OCI-LY7 (cell line): Measurements from ENCODE around the gene HS1BP3. TPM values are rescaled to one million over a fixed set of nuclear protein-coding genes. Genes with fewer than 3 reads are reported as not detected.

ENCODE experiments used
- BruUV-seq: library from RNA; stranded (reverse); fragments of 400-500 nt; replicated peaks from 2 replicates; lab custom pipeline; 2021; lab: Mats Ljungman, UMichigan
- CTCF ChIA-PET: fragments of 300-600 bp; sonication (Branson Sonifier 250); formaldehyde crosslinking; loops from one replicate; lab custom pipeline; 2022; ENCODE audit warnings: antibody characterized with exemption; ENCODE audit not compliant: unreplicated experiment; lab: Charles Lee
- POLR2A ChIA-PET: fragments of 300-600 bp; sonication (Branson Sonifier 250); formaldehyde crosslinking; loops from one replicate; lab custom pipeline; 2022; ENCODE audit warnings: antibody characterized with exemption; lab: Charles Lee
- DNase-seq: peaks from one replicate; pipeline ENCODE4 v3.0.0-alpha.2; 2015; ENCODE audit warnings: low spot score
- H2AFZ ChIP-seq: fragments of 200-600 bp; sonication (generic), shearing (Covaris generic); 2 replicates; pipeline ENCODE4 v1.6.1; 2014; ENCODE audit warnings: mild to moderate bottlenecking, antibody characterized with exemption, low read length, moderate library complexity
- H3K27ac ChIP-seq: fragments of 200-600 bp; sonication (generic); 2 replicates; pipeline ENCODE4 v1.5.1; 2014; ENCODE audit warnings: mixed run types, low read depth, mild to moderate bottlenecking, moderate library complexity, low read length, inconsistent platforms; ENCODE audit not compliant: poor library complexity, severe bottlenecking
- H3K36me3 ChIP-seq: fragments of 200-600 bp; sonication (generic); 2 replicates; pipeline ENCODE4 v1.6.1; 2014; ENCODE audit warnings: mild to moderate bottlenecking, antibody characterized with exemption, low read length, moderate library complexity, mixed read lengths; ENCODE audit not compliant: insufficient read depth
- H3K4me1 ChIP-seq: fragments of 200-600 bp; sonication (generic); 2 replicates; pipeline ENCODE4 v1.5.1; 2014; ENCODE audit warnings: mild to moderate bottlenecking, low read length; ENCODE audit not compliant: insufficient read depth, poor library complexity, severe bottlenecking
- H3K4me2 ChIP-seq: fragments of 200-600 bp; sonication (generic); 2 replicates; pipeline ENCODE4 v1.6.1; 2014; ENCODE audit warnings: mild to moderate bottlenecking, low read length
- H3K4me3 ChIP-seq: fragments of 200-600 bp; sonication (generic); 2 replicates; pipeline ENCODE4 v1.5.1; 2014; ENCODE audit warnings: mild to moderate bottlenecking, low read depth, low read length; ENCODE audit not compliant: poor library complexity, severe bottlenecking
- H3K79me2 ChIP-seq: fragments of 200-600 bp; sonication (generic); 2 replicates; pipeline ENCODE4 v1.6.1; 2016; ENCODE audit warnings: low read depth, mild to moderate bottlenecking, low read length, moderate library complexity, mixed read lengths; ENCODE audit not compliant: insufficient read depth
- H3K9me2 ChIP-seq: fragments of 200-600 bp; sonication (generic); 2 replicates; pipeline ENCODE4 v1.6.1; 2016; ENCODE audit warnings: mild to moderate bottlenecking, low read length, mixed read lengths; ENCODE audit not compliant: insufficient read depth
- H3K9me3 ChIP-seq: fragments of 200-600 bp; sonication (generic); 2 replicates; pipeline ENCODE4 v1.6.1; 2014; ENCODE audit warnings: mild to moderate bottlenecking, mixed run types, low read length, mixed read lengths
- H4K20me1 ChIP-seq: fragments of 200-600 bp; sonication (generic); 2 replicates; pipeline ENCODE4 v1.6.1; 2014; ENCODE audit warnings: mild to moderate bottlenecking, antibody characterized with exemption, low read length, moderate library complexity, mixed read lengths; ENCODE audit not compliant: insufficient read depth
- EZH2phosphoT487 ChIP-seq: fragments of 200-600 bp; sonication (generic); IDR thresholded peaks from 2 replicates; pipeline ENCODE4 v1.6.1; 2018; ENCODE audit warnings: low read depth, borderline replicate concordance, mild to moderate bottlenecking, mixed run types, antibody characterized with exemption, low read length, moderate library complexity, mixed read lengths
- intact Hi-C: fragments of 100-400 bp; cut with micrococcal nuclease; formaldehyde crosslinking; loops from one replicate; pipeline ENCODE4 v1.10.0; 2022; ENCODE audit not compliant: unreplicated experiment
- total RNA-seq, 2 experiments: library from RNA; depleted of rRNA in 1 of 2; stranded (reverse); fragments of >200 nt in 1 of 2; shearing (Covaris generic) in 1 of 2; gene quantifications; 2 replicates each; pipeline ENCODE4 v1.2.3, GENCODE V29; 2014 to 2022
- TF ChIP-seq, protein P1 (sequence below): fragments of 200-600 bp; sonication (generic); conservative IDR thresholded peaks from 2 replicates; pipeline ENCODE4 v1.5.1; 2014; ENCODE audit warnings: mild to moderate bottlenecking, antibody characterized with exemption, low read length, moderate library complexity, mixed read lengths

Gene HS1BP3
- total RNA-seq, 2 experiments from 2014 or later = 10.6 to 15.2 TPM

DNA sequence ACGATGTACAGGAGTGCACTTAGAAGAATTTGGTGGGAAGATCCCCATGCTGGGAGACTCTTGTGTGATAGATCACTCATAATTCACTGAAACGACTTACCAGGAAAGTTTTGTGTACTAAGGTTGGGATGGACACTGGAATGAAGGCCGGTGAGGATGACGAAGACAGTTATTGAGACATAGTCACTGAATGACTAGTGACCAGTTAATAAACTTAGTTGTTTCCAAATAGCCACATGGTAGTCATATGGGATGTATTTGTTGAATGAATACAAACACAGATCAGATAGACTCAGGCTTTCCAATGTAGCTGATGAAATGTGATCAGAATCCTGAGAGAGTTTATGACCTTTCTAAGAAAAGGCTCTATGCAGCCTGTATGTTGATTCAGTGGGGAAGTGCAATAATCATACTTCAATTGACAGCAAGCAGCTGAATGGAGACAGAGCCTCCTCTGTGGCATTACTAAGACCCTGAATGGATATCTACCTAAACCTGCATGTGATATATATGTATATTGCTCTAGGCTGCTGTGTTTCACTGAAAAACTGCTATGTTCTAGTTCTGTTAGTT, 36.4 kb upstream of the HS1BP3 start:
- intact Hi-C loops = no loop called here
- Histone ChIP-seq H3K4me2 (no peak overlapping the region), H3K4me1 (peaks cover 4% of the 10 kb centered on the region), H2AFZ (no peak overlapping the region), H3K9me2 (no peaks in the 10 kb centered on the region), H3K79me2 (no peaks in the 10 kb centered on the region), H3K36me3 (peaks cover 27% of the 10 kb centered on the region; the same call in 1 of the 2 replicates), H3K27ac (no peak overlapping the region), H3K4me3 (no peak overlapping the region), H4K20me1 (no peaks in the 10 kb centered on the region), H3K9me3 (no peaks in the 10 kb centered on the region)
- ChIA-PET POLR2A (interaction anchor here (1.0 kb wide), 2 partner anchors 9 to 18 kb away, joined by 4 read pairs; no protein-coding TSS in a partner anchor), CTCF (no interaction called here)
- BruUV-seq = no TSS peak
- no peak for TF ChIP-seq EZH2phosphoT487
- TF ChIP-seq, protein P1, sequence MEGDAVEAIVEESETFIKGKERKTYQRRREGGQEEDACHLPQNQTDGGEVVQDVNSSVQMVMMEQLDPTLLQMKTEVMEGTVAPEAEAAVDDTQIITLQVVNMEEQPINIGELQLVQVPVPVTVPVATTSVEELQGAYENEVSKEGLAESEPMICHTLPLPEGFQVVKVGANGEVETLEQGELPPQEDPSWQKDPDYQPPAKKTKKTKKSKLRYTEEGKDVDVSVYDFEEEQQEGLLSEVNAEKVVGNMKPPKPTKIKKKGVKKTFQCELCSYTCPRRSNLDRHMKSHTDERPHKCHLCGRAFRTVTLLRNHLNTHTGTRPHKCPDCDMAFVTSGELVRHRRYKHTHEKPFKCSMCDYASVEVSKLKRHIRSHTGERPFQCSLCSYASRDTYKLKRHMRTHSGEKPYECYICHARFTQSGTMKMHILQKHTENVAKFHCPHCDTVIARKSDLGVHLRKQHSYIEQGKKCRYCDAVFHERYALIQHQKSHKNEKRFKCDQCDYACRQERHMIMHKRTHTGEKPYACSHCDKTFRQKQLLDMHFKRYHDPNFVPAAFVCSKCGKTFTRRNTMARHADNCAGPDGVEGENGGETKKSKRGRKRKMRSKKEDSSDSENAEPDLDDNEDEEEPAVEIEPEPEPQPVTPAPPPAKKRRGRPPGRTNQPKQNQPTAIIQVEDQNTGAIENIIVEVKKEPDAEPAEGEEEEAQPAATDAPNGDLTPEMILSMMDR = no peak
- no peak for DNase-seq

DNA sequence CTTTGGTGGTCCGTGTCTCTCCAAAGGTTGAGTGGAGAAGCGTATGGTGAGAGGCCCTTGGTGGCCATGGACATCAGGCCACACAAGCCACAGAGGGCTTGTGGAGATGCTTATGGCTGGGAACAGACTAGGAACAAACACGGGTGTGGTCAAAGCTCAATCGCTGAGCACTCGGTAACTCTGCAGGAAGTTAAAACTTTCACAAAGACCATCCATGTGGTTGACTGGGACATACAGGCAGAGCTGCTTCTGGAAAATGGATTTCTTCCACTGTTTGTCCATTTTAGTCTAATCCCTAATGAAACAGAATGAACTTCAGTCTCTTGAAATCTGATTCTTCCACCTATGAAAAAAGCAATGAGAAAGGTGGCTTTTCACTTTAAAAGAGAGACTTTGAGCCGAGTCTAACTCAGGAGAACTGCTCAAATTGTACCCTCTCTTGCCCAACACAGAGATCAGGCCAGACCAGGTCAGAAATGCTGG, 33.7 kb upstream of the HS1BP3 start:
- Histone ChIP-seq H3K4me3 (no peak overlapping the region), H3K9me2 (no peaks in the 10 kb centered on the region), H3K79me2 (no peaks in the 10 kb centered on the region), H3K4me2 (no peak overlapping the region), H2AFZ (no peak overlapping the region), H3K4me1 (peaks cover 4% of the 10 kb centered on the region), H4K20me1 (no peaks in the 10 kb centered on the region), H3K27ac (no peak overlapping the region), H3K36me3 (peaks cover 27% of the 10 kb centered on the region; the same call in 1 of the 2 replicates), H3K9me3 (no peaks in the 10 kb centered on the region)
- DNase-seq = no peak
- POLR2A ChIA-PET = interaction anchor here (0.7 to 1.8 kb wide), 3 partner anchors 8 to 376 kb away, joined by 3 to 10 read pairs (median 3); no protein-coding TSS in a partner anchor
- TF ChIP-seq EZH2phosphoT487 = no peak
- TF ChIP-seq, protein P1 = no peak
- CTCF ChIA-PET = interaction anchor here (0.8 kb wide), 1 partner anchor 9 kb away, joined by 4 read pairs; no protein-coding TSS in a partner anchor
- no TSS peak for BruUV-seq
- intact Hi-C loops = no loop called here
